ENCODE measurements around the gene NSRP1. TPM values are rescaled to one million over a fixed set of nuclear protein-coding genes. Genes with fewer than 3 reads are reported as not detected.

The NSRP1 gene
- total RNA-seq, 1 experiment from 2014 or later, result 34.3 TPM

GRCh38 chr17:30095507-30096244, 20.9 kb upstream of the NSRP1 start:
- BruUV-seq (replicated peaks), result no TSS peak
- Histone ChIP-seq H3K4me1 (replicated peaks; ENCODE audit: insufficient read depth) (no peaks in the 10 kb centered on the region), H3K9me3 (ENCODE audit: insufficient read depth, low read depth) (no peaks in the 10 kb centered on the region), H3K4me2 (no peak overlapping the region), H2AFZ (no peak overlapping the region), H3K4me3 (no peak overlapping the region), H3K79me2 (ENCODE audit: low read depth) (no peaks in the 10 kb centered on the region), H3K9me2 (ENCODE audit: insufficient read depth) (no peaks in the 10 kb centered on the region), H3K36me3 (ENCODE audit: low read depth) (no peaks in the 10 kb centered on the region), H3K27me3 (ENCODE audit: insufficient read depth, low read depth) (0 out of 2 replicates have a peak, but pooled peaks cover 5% of the 10 kb centered on the region), H3F3A (ENCODE audit: insufficient read depth, low read depth) (peaks cover 3% of the 10 kb centered on the region; the same call in 1 of the 2 replicates), H4K20me1 (ENCODE audit: insufficient read depth) (no peaks in the 10 kb centered on the region), H3K27ac (no peak overlapping the region)
- CTCF ChIA-PET, result interaction anchor here (0.6 to 0.8 kb wide), 3 partner anchors 10 to 516 kb away, joined by 3 read pairs; no protein-coding TSS in a partner anchor
- TF ChIP-seq, protein P1, sequence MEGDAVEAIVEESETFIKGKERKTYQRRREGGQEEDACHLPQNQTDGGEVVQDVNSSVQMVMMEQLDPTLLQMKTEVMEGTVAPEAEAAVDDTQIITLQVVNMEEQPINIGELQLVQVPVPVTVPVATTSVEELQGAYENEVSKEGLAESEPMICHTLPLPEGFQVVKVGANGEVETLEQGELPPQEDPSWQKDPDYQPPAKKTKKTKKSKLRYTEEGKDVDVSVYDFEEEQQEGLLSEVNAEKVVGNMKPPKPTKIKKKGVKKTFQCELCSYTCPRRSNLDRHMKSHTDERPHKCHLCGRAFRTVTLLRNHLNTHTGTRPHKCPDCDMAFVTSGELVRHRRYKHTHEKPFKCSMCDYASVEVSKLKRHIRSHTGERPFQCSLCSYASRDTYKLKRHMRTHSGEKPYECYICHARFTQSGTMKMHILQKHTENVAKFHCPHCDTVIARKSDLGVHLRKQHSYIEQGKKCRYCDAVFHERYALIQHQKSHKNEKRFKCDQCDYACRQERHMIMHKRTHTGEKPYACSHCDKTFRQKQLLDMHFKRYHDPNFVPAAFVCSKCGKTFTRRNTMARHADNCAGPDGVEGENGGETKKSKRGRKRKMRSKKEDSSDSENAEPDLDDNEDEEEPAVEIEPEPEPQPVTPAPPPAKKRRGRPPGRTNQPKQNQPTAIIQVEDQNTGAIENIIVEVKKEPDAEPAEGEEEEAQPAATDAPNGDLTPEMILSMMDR (conservative IDR thresholded peaks at IDR 0.05), result peak; percentile 62
- TF ChIP-seq EZH2 (IDR thresholded peaks at IDR 0.05; ENCODE audit: low read depth), result no peak
- intact Hi-C loops (cut with micrococcal nuclease; ENCODE audit: unreplicated experiment), result no loop called here
- POLR2A ChIA-PET (ENCODE audit: unreplicated experiment), result interaction anchor here (1.0 kb wide), 1 partner anchor 18 kb away, joined by 3 read pairs; no protein-coding TSS in a partner anchor
- DNase-seq, result peak; percentile 33 to 54

DNA sequence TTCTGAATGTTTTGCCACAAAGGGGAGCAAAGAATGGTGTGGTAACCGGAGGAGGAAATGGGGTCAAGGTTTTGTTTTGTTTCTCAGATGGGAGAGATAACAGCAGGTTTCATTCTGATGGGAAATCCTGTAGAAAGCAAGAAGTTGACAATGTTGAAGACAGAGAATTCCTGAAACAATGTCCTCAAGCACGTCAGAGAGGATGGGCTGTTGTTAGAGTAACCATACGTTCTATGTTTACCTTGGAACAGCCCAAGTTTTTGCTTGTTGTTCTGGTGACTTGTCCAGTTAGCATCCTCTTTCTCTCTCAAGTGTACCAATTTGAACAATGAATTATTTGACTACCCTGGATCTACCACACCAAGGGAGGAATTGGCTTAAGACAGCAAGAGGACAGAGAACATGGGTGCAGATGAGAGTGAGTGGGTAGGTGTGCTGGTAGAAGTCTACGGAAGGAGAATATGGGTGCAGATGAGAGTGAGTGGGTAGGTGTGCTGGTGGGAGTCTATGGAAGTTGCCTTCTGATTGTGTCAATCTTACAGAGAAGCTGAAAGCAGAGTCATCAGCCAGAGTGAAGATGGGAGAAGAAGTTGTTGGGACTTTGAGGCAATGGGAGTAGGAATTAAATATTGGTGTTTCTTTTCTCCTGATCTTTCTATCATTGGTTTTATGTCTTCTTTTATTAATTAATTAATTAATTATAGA, 14.8 kb upstream of the NSRP1 start:
- POLR2A ChIA-PET (ENCODE audit: unreplicated experiment), result no interaction called here
- H3K79me2 ChIP-seq (ENCODE audit: low read depth), result no peaks in the 10 kb centered on the region
- H3K4me1 ChIP-seq (replicated peaks; ENCODE audit: insufficient read depth), result 0 out of 2 replicates have a peak, but pooled peaks cover 5% of the 10 kb centered on the region
- DNase-seq, result no peak
- no peak overlapping the region for H3K27ac ChIP-seq
- H3K9me2 ChIP-seq (ENCODE audit: insufficient read depth), result no peaks in the 10 kb centered on the region
- TF ChIP-seq, protein P1 (conservative IDR thresholded peaks at IDR 0.05), result no peak
- H3K27me3 ChIP-seq (ENCODE audit: insufficient read depth, low read depth), result no peaks in the 10 kb centered on the region
- no peaks in the 10 kb centered on the region for H3F3A ChIP-seq (ENCODE audit: insufficient read depth, low read depth)
- CTCF ChIA-PET, result no interaction called here
- H4K20me1 ChIP-seq (ENCODE audit: insufficient read depth), result no peaks in the 10 kb centered on the region
- H3K4me3 ChIP-seq, result no peak overlapping the region
- H3K4me2 ChIP-seq, result no peak overlapping the region
- H2AFZ ChIP-seq, result no peak overlapping the region
- H3K36me3 ChIP-seq (ENCODE audit: low read depth), result no peaks in the 10 kb centered on the region
- no peaks in the 10 kb centered on the region for H3K9me3 ChIP-seq (ENCODE audit: insufficient read depth, low read depth)
- no TSS peak for BruUV-seq (replicated peaks)
- intact Hi-C loops (cut with micrococcal nuclease; ENCODE audit: unreplicated experiment), result loop anchor here (10.0 kb wide), 1 partner anchor 453 kb away; no protein-coding TSS in a partner anchor

DNA sequence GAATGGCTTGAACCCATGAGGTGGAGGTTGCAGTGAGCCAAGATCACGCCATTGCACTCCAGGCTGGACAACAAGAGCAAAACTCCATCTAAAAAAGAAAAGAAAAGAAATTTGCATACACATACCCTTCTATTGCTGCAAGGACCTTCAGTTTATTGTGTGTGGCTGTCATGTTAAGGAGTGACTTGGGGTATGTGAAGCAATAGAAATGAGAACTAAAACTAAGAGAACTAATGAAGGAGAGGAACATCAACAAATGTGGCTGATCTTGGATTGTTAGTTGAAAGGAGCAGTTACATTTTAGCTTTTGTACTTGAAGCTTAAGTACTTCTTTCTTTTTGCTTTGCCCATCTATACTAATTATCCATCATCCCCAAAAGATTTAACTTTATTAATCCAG, 12.7 kb upstream of the NSRP1 start:
- BruUV-seq (replicated peaks), result no TSS peak
- no peak for TF ChIP-seq EZH2 (IDR thresholded peaks at IDR 0.05; ENCODE audit: low read depth)
- TF ChIP-seq, protein P1 (conservative IDR thresholded peaks at IDR 0.05), result no peak
- ChIA-PET POLR2A (ENCODE audit: unreplicated experiment) (no interaction called here), CTCF (interaction anchor here (0.6 to 1.8 kb wide), 10 partner anchors 12 to 446 kb away, joined by 3 to 18 read pairs (median 4); partner anchors contain the start of gene NSRP1)
- Histone ChIP-seq H2AFZ (no peak overlapping the region), H3K9me3 (ENCODE audit: insufficient read depth, low read depth) (no peaks in the 10 kb centered on the region), H3K4me3 (no peak overlapping the region), H3F3A (ENCODE audit: insufficient read depth, low read depth) (no peaks in the 10 kb centered on the region), H3K36me3 (ENCODE audit: low read depth) (no peaks in the 10 kb centered on the region), H3K27ac (no peak overlapping the region), H4K20me1 (ENCODE audit: insufficient read depth) (no peaks in the 10 kb centered on the region), H3K4me1 (replicated peaks; ENCODE audit: insufficient read depth) (0 out of 2 replicates have a peak, but pooled peaks cover 5% of the 10 kb centered on the region), H3K79me2 (ENCODE audit: low read depth) (no peaks in the 10 kb centered on the region), H3K9me2 (ENCODE audit: insufficient read depth) (no peaks in the 10 kb centered on the region), H3K27me3 (ENCODE audit: insufficient read depth, low read depth) (no peaks in the 10 kb centered on the region), H3K4me2 (no peak overlapping the region)
- intact Hi-C loops (cut with micrococcal nuclease; ENCODE audit: unreplicated experiment), result loop anchor here (1.0 to 10.0 kb wide), 4 partner anchors 132 to 451 kb away; no protein-coding TSS in a partner anchor
- DNase-seq, result no peak
